GM21786 (cell line): ENCODE data around the gene XXYLT1.
A peak's percentile ranks its signal among the peaks of the same experiment; 100 is the strongest.

Experiments used
- ATAC-seq: cut with Tn5 transposase; IDR thresholded peaks from one replicate; pipeline ENCODE4 v1.9.1; 2021; ENCODE audit not compliant: unreplicated experiment

Gene XXYLT1

DNA sequence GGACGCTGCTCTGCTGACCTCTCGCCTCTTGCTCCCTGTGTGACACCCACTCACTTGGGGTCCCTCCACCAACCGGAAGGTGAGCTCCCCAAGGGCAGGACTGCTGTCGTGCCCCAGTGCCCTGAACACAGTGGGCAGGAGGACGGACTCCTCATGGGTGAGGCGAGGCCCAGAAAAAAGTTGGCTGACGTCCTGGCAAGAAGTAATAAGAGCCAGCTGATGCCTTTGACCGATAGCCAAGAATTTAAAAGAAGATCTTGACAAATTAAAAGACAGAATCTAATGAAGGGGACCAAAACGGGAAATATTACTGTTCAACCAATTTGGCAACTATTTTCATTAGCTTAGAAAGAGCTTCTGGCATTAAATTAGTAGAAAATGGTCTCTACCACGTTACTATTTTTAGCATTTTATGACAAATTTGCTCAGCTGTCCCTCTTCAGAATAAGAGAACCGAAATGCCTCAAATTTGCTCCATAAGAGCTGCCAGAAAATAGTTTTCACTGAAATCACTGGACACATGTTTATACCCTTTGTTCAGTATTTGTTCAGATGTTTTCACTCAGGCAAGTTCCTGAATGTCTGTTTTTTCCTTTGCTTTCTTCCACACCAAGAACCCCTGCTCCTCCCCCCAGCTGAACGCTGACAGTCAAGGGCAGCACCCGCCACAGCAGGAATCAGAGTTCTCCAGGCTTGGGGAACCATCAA, 60.5 kb downstream of the XXYLT1 start:
- no peak for ATAC-seq

DNA sequence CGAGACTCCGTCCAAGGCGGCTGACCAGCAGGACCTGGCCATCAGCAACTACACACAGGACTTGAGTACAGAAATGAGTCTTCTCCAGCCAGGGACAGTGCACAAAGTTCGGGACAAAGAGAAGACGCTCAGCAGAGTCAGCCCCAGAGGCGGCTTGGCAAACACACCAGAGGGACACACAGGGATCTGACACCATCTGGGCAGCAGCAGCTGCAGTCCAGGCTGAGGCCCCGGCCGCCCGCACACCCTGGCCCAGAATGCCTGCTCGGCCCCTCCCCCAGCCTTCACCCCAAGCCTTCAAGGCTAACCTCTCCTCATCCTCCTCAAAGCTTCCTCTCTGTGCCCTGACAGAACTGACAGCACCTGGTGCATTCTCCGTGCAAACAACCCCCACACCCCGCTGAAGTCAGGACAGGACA, 61.1 kb downstream of the XXYLT1 start:
- ATAC-seq = no peak

DNA sequence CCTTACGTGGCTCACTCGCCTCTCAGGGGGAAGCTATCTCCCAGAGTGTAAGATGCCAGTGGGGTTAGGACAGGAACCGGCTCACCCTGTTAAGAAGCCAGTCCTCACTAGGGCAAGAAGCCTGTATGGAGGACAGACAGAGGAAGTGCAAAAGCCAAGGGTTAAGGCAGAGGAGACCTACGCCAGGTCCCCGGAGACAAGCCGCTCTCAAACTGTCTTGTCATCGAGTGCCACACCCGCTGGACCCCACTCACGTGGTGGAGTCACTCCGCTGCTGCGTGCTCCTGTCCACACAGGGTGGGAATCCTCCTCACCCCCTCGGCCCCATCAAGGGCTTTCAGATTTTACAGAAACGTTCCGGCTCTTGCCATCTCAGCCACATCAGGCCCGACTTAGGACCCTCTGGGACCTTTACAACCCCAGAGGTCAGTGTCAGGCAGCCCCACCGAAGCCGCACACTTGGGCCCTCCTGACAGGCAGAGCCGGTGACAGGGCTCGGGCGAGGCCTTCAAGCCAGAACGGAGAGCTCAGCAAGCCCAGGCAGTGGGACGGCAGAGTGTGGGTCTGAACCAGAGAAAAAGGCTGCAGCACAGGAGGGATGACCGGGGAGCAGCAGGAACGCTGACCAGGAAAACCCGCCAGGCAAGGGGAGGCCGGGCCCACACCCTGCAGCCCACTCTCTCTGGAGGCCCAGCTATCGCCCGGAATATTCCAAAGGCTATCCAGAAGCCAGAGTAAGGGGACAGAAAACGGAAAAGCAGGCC, 61.7 kb downstream of the XXYLT1 start:
- ATAC-seq = no peak

- no peak for ATAC-seq
Measured at GRCh38 chr3:195208631-195209030, 62.3 kb downstream of the XXYLT1 start.

- ATAC-seq = peak; percentile 90
Measured at GRCh38 chr3:195208183-195208582, 62.8 kb downstream of the XXYLT1 start.

- peak; percentile 31 for ATAC-seq
Measured at GRCh38 chr3:195207731-195208130, 63.2 kb downstream of the XXYLT1 start.

- ATAC-seq = no peak
Measured at GRCh38 chr3:195207056-195207455, 63.9 kb downstream of the XXYLT1 start.

GRCh38 chr3:195204360-195205163, 66.4 kb downstream of the XXYLT1 start:
- ATAC-seq = no peak

- no peak for ATAC-seq
Measured at GRCh38 chr3:195203606-195204005, 67.4 kb downstream of the XXYLT1 start.

DNA sequence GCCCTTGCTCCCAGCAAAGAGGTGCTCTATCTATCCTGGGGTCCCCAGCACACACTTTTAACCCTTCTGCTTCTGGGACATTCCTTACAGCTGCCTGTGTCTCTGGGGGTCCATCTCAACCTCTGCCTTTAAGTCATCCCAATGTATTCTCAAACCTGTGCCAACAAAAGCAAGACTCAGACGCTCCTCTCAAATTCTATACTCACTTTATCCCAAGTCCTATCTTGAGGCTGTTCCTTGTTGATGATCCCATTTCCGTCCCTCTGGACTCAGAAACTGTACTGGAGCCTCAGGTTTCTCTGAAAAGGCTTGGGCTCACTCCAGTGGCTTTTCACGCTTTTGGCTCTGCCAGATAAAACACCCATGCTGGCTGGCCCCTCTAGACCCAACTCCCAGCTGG, 69.7 kb downstream of the XXYLT1 start:
- no peak for ATAC-seq

DNA sequence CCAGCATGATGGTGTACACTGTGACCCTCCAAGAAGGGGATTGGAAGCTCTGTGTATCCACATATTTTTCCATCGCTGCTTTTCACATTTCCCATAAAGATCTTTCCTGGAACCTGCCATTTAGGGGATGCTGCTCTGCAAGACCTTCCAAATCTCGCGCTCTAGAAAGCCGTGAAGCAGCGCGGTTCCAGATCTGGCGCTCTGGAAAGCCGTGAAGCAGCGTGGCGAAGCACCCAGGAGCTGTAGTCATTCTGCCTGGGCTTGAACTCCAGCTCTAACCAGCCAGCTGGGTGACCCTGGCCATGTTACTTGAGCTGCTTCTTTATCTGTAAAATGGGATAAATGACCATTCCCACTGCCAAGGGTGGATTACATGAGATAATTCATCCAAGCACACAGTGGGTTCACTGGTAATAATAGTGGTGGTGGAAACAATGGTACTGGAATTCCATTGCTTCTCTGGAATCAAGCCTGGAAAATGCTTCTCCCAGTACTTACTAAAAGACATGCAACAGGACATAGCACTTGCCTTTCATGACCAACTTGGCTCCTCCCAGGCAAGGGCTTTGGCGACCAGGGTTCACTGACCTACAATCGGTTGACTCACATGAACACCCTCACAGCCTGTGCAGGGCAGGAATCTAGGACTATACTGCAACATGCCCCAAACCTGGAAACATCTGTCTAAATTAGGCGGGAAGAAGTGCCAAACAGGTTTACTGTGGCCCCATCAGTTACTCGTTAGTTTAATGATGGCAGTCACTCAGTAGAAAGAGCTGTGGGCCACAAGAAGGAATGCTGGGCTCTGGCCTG, 70.7 kb downstream of the XXYLT1 start:
- ATAC-seq = no peak

- no peak for ATAC-seq
Measured at GRCh38 chr3:195198426-195199346, 72.3 kb downstream of the XXYLT1 start.

GRCh38 chr3:195197765-195198425, 73.1 kb downstream of the XXYLT1 start:
- no peak for ATAC-seq

- ATAC-seq = no peak
Measured at GRCh38 chr3:195196266-195196665, 74.7 kb downstream of the XXYLT1 start.

GRCh38 chr3:195195321-195196209, 75.4 kb downstream of the XXYLT1 start:
- no peak for ATAC-seq

- no peak for ATAC-seq
Measured at GRCh38 chr3:195194559-195195206, 76.3 kb downstream of the XXYLT1 start.

- ATAC-seq = no peak
Measured at GRCh38 chr3:195191580-195191979, 79.4 kb downstream of the XXYLT1 start.

- ATAC-seq = no peak
Measured at GRCh38 chr3:195189821-195190220, 81.1 kb downstream of the XXYLT1 start.
